Vagina (tissue), 2 donors: ENCODE data around the gene EIF2B5. TPM values are rescaled to one million over a fixed set of nuclear protein-coding genes. Genes with fewer than 3 reads are reported as not detected.
A peak's percentile ranks its signal among the peaks of the same experiment; 100 is the strongest.

Source experiments
- DNase-seq, 2 donors: peaks; one replicate each; pipeline ENCODE4 v3.0.0-alpha.2; 2017; ENCODE audit errors: extremely low spot score in 2 of 2
- H3K27ac ChIP-seq: fragments of 200-600 bp; sonication (generic); one replicate; pipeline ENCODE4 v1.5.1; 2019
- H3K27me3 ChIP-seq: fragments of 200-600 bp; sonication (generic); one replicate; pipeline ENCODE4 v1.5.1; 2019
- H3K36me3 ChIP-seq, 2 donors: fragments of 200-600 bp; sonication (generic); one replicate each; pipeline ENCODE4 v1.5.1; 2017 to 2019
- H3K4me1 ChIP-seq: fragments of 200-600 bp; sonication (generic); one replicate; pipeline ENCODE4 v1.5.1; 2019
- H3K4me3 ChIP-seq, 2 donors: fragments of 200-600 bp; sonication (generic); 1 replicate in 1 of 2; 2 replicates in 1 of 2; pipeline ENCODE4 v1.5.1; 2016 to 2019
- H3K9me3 ChIP-seq: fragments of 200-600 bp; sonication (generic); one replicate; pipeline ENCODE4 v1.5.1; 2019
- POLR2A ChIP-seq, 2 donors: fragments of 450-650 bp; IDR thresholded peaks; one replicate each; pipeline ENCODE4 v1.6.1; 2017; ENCODE audit warnings: antibody characterized with exemption in 2 of 2, mild to moderate bottlenecking in 2 of 2, moderate library complexity in 2 of 2
- POLR2AphosphoS5 ChIP-seq, 2 donors: sonication (generic); formaldehyde crosslinking; IDR thresholded peaks; one replicate each; pipeline ENCODE4 v1.9.0; 2017; ENCODE audit warnings: antibody characterized with exemption in 2 of 2, mild to moderate bottlenecking in 2 of 2, low read depth in 1 of 2; ENCODE audit not compliant: insufficient read depth in 1 of 2
- intact Hi-C: fragments of 100-400 bp; cut with DNase I; formaldehyde crosslinking; loops from one replicate; pipeline ENCODE4 v1.15.1; 2023
- total RNA-seq: library from RNA; depleted of rRNA; stranded (reverse); fragments of >200 nt; gene quantifications from one replicate; pipeline ENCODE4 v1.2.3, GENCODE V29; 2016
- TF ChIP-seq, protein P1 (sequence below), 3 experiments: fragments of 450-650 bp in 2 of 3; fragments of 200-600 bp in 1 of 3; sonication (generic) in 1 of 3; IDR thresholded peaks; one replicate each; pipeline ENCODE4 v1.5.1; 2017 to 2019; ENCODE audit warnings: antibody characterized with exemption in 3 of 3, mild to moderate bottlenecking in 2 of 3, moderate library complexity in 2 of 3

EIF2B5 gene
- total RNA-seq, 1 donor from 2014 or later, result 30.2 TPM

DNA sequence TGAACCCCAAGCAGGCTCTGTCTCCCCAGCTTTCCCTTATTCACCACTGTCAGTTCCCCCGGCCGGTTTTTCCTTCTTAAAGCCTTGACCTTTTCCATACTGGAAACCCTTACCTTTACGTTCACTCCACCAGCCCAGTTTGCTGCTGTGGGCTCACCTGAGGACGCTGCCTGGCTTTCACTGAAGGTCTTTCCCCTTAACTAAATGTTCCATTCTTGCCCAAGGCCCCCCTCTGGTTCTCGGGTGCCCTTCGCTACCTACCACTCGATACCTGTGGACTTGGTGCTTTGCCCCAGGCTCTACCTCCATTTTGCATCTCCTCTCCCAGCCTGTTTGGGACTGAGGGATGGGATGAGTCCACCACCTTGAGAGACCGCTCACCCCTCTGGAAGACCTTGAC lies 40.3 kb downstream of the EIF2B5 start:
- Histone ChIP-seq H3K9me3 (no peaks in the 10 kb centered on the region), H3K27me3 (no peaks in the 10 kb centered on the region), H3K27ac (peak overlapping the region; percentile 94), H3K4me3 (peak overlapping the region; percentile 78 to 98), H3K36me3 (peaks cover 0 to 55% of the 10 kb centered on the region in 2 donors), H3K4me1 (peaks cover 33% of the 10 kb centered on the region)
- TF ChIP-seq POLR2AphosphoS5 (IDR thresholded peaks at IDR 0.05; ENCODE audit: insufficient read depth in 1 of 2, low read depth in 1 of 2) (no peak), POLR2A (IDR thresholded peaks at IDR 0.05) (no peak)
- TF ChIP-seq, protein P1, sequence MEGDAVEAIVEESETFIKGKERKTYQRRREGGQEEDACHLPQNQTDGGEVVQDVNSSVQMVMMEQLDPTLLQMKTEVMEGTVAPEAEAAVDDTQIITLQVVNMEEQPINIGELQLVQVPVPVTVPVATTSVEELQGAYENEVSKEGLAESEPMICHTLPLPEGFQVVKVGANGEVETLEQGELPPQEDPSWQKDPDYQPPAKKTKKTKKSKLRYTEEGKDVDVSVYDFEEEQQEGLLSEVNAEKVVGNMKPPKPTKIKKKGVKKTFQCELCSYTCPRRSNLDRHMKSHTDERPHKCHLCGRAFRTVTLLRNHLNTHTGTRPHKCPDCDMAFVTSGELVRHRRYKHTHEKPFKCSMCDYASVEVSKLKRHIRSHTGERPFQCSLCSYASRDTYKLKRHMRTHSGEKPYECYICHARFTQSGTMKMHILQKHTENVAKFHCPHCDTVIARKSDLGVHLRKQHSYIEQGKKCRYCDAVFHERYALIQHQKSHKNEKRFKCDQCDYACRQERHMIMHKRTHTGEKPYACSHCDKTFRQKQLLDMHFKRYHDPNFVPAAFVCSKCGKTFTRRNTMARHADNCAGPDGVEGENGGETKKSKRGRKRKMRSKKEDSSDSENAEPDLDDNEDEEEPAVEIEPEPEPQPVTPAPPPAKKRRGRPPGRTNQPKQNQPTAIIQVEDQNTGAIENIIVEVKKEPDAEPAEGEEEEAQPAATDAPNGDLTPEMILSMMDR (IDR thresholded peaks at IDR 0.05), result no peak
- DNase-seq, result no peak
- intact Hi-C loops, result no loop called here

DNA sequence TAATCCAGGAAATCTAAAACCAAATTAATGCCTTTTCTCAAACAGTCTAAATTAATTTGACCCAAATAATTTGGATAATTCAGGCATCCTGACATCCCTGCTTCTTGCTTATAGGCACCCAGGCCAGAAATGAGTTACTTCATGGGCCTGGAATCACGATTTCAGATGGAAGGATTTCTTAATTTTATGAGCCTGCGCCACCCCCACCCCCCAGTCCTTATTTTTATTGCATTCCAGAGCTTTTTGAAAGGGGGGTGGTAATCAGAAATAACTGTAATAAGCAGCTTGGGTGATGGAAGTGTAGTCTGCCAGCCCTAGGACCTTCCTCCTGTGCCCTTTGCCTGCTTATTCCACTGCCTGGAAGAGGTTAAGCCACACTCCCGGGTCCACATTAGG lies 40.8 kb downstream of the EIF2B5 start:
- H3K27me3 ChIP-seq, result no peaks in the 10 kb centered on the region
- TF ChIP-seq, protein P1 (IDR thresholded peaks at IDR 0.05), result no peak
- TF ChIP-seq POLR2AphosphoS5 (IDR thresholded peaks at IDR 0.05; ENCODE audit: insufficient read depth in 1 of 2, low read depth in 1 of 2) (no peak), POLR2A (IDR thresholded peaks at IDR 0.05) (no peak)
- DNase-seq, result no peak
- H3K4me1 ChIP-seq, result peaks cover 33% of the 10 kb centered on the region
- peak overlapping the region; percentile 94 for H3K27ac ChIP-seq
- no peaks in the 10 kb centered on the region for H3K9me3 ChIP-seq
- peaks cover 0 to 55% of the 10 kb centered on the region in 2 donors for H3K36me3 ChIP-seq
- intact Hi-C loops, result no loop called here
- peak overlapping the region; percentile 78 to 98 for H3K4me3 ChIP-seq

DNA sequence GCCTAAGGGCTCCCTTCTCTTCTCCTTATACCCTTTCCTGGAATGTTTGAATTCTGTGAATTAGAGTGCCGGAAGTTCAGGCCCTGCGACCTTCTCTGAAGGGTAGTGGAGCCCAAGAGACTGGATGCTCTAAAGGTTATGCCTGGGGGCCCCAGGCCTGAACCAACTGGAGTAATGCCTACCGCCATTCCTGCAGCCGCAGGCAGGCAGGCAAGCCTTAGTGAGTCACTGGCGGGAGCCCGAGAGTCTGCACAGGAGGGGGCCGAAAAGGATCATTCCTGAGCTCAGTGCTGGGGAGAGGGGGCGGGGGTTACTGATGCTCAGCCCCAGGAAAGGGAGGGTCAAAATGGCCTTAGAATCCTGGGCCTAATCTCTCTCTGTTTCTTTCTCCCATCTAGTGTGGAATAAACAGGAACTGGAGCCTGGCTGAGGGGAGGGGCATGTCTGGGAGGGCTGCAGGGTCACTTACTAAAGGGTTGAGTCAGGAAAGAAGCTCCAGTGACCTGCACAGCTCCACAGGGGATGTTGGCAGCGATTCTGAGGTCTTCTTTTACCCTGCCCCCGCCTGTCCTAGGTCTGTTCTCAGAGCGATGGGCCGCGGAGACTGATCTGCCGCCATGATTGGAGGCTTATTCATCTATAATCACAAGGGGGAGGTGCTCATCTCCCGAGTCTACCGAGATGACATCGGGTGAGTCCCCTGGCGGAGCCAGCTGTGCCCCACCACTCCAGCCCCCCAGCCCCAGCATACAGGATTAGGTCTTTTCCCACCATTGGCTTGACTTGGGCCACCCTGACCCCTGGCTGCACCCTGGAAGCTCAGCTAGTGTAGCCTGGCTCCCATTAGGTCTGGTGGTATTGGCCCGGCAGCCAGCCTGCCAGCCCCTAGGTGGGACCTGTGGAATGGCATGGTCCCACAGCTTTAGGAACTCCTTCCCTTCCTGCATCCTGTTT lies 41.5 kb downstream of the EIF2B5 start:
- H3K36me3 ChIP-seq, result peaks cover 0 to 55% of the 10 kb centered on the region in 2 donors
- peak overlapping the region; percentile 78 to 98 for H3K4me3 ChIP-seq
- intact Hi-C loops, result no loop called here
- H3K27ac ChIP-seq, result peak overlapping the region; percentile 94
- H3K9me3 ChIP-seq, result no peaks in the 10 kb centered on the region
- DNase-seq, result no peak
- TF ChIP-seq POLR2A (IDR thresholded peaks at IDR 0.05) (no peak), POLR2AphosphoS5 (IDR thresholded peaks at IDR 0.05; ENCODE audit: insufficient read depth in 1 of 2, low read depth in 1 of 2) (peak in 1 of 2 donors; percentile 71)
- H3K27me3 ChIP-seq, result no peaks in the 10 kb centered on the region
- peaks cover 33% of the 10 kb centered on the region for H3K4me1 ChIP-seq

DNA sequence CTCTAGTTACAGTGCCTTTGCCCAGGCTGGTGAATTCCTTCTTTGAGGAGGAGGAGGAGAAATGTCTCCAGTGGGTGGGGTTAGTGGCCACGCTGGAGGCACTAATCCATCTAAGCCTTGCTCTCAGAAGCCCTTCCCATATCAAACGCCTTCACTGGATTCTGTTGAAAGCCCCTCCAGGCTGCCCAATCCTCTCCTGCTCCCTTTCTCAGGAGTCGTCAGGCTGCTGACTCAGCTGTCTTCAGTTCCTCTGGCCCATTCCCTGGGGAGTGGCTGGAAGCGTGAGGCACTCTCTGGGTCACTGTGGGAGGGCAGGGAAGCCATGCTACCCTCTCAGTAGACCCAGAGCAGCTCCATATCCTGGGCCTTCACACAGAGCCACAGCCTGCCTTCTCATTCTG lies 42.2 kb downstream of the EIF2B5 start:
- Histone ChIP-seq H3K36me3 (peaks cover 0 to 55% of the 10 kb centered on the region in 2 donors), H3K9me3 (no peaks in the 10 kb centered on the region), H3K4me1 (peaks cover 33% of the 10 kb centered on the region), H3K4me3 (peak overlapping the region in 1 of 2 donors; percentile 98), H3K27me3 (no peaks in the 10 kb centered on the region), H3K27ac (peak overlapping the region; percentile 94)
- no peak for DNase-seq
- TF ChIP-seq POLR2A (IDR thresholded peaks at IDR 0.05), result no peak
- no peak for TF ChIP-seq POLR2AphosphoS5 (IDR thresholded peaks at IDR 0.05; ENCODE audit: insufficient read depth in 1 of 2, low read depth in 1 of 2)
- TF ChIP-seq, protein P1 (IDR thresholded peaks at IDR 0.05), result no peak
- intact Hi-C loops, result no loop called here

DNA sequence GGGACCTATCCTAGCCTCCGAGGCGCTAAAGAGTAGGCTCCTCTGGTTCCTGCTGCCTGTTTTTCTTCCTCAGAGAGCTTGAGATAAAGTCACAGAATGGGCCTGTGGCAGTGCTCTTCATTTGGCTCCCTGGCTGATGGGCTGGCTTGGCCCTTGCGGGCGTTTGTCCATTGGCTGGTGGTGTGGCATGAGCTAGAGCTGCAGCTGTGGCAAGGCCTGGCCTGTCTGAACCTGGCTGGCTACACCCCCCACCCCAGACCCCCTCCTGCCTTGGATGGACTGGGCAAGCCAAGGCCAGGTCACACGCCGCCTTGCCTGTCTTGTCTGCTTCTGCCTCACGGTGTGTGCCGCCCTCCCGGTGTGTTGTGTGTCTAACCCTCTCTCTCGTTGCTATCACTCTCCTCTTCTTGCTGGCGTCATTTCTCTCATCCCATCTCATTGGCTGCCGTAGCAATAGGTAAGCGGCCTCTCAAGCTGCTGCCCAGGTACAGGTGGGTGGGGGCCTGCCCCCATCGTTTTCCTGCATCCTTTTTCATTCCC lies 42.7 kb downstream of the EIF2B5 start:
- Histone ChIP-seq H3K27me3 (no peaks in the 10 kb centered on the region), H3K9me3 (no peaks in the 10 kb centered on the region), H3K4me3 (no peak overlapping the region), H3K36me3 (peaks cover 0 to 55% of the 10 kb centered on the region in 2 donors), H3K4me1 (peaks cover 33% of the 10 kb centered on the region), H3K27ac (peak overlapping the region; percentile 1)
- TF ChIP-seq, protein P1 (IDR thresholded peaks at IDR 0.05), result no peak
- TF ChIP-seq POLR2A (IDR thresholded peaks at IDR 0.05) (no peak), POLR2AphosphoS5 (IDR thresholded peaks at IDR 0.05; ENCODE audit: insufficient read depth in 1 of 2, low read depth in 1 of 2) (no peak)
- DNase-seq, result no peak
- intact Hi-C loops, result no loop called here
